Neural progenitor cell (in vitro differentiated cells): ENCODE data around the gene FAM9B. TPM values are rescaled to one million over a fixed set of nuclear protein-coding genes. Genes with fewer than 3 reads are reported as not detected.

Experiments used
- DNase-seq: peaks from one replicate; pipeline ENCODE4 v3.0.0-alpha.2; 2016; ENCODE audit warnings: low spot score
- H2AFZ ChIP-seq: fragments of 200-600 bp; sonication (generic); replicated peaks from 2 replicates; pipeline ENCODE4 v1.6.1; 2016; ENCODE audit warnings: antibody characterized with exemption
- H3F3A ChIP-seq: fragments of 200-600 bp; sonication (generic); 2 replicates; pipeline ENCODE4 v1.6.1; 2016; ENCODE audit warnings: antibody characterized with exemption, low read depth
- H3K27ac ChIP-seq: fragments of 200-600 bp; sonication (generic); 2 replicates; pipeline ENCODE4 v1.5.1; 2016; ENCODE audit warnings: mild to moderate bottlenecking
- H3K27me3 ChIP-seq: fragments of 200-600 bp; sonication (generic); 2 replicates; pipeline ENCODE4 v1.6.1; 2016; ENCODE audit warnings: mild to moderate bottlenecking, moderate library complexity
- H3K36me3 ChIP-seq: fragments of 200-600 bp; sonication (generic); 2 replicates; pipeline ENCODE4 v1.5.1; 2016
- H3K4me1 ChIP-seq: fragments of 200-600 bp; sonication (generic); 2 replicates; pipeline ENCODE4 v1.6.1; 2016; ENCODE audit warnings: mixed run types
- H3K4me2 ChIP-seq: fragments of 200-600 bp; sonication (generic); 2 replicates; pipeline ENCODE4 v1.6.1; 2016
- H3K4me3 ChIP-seq: fragments of 200-600 bp; sonication (generic); 2 replicates; pipeline ENCODE4 v1.5.1; 2016
- H3K79me2 ChIP-seq: fragments of 200-600 bp; sonication (generic); 2 replicates; pipeline ENCODE4 v1.6.1; 2016; ENCODE audit warnings: low read depth
- H3K9ac ChIP-seq: fragments of 200-600 bp; sonication (generic); 2 replicates; pipeline ENCODE4 v1.6.1; 2016
- H3K9me3 ChIP-seq: fragments of 200-600 bp; sonication (generic); 2 replicates; pipeline ENCODE4 v1.5.1; 2016; ENCODE audit warnings: low read depth
- H4K20me1 ChIP-seq: fragments of 200-600 bp; sonication (generic); 2 replicates; pipeline ENCODE4 v1.6.1; 2016; ENCODE audit warnings: low read depth
- H3K27ac Mint-ChIP-seq: 3 replicates; pipeline ENCODE4 v1.8.0; 2021; ENCODE audit warnings: mixed read lengths
- H3K27me3 Mint-ChIP-seq: 2 replicates; pipeline ENCODE4 v1.8.0; 2022; ENCODE audit warnings: low read depth, mild to moderate bottlenecking, inconsistent platforms, moderate library complexity, mixed read lengths; ENCODE audit not compliant: insufficient read depth
- H3K36me3 Mint-ChIP-seq: 3 replicates; pipeline ENCODE4 v1.8.0; 2021; ENCODE audit warnings: mixed read lengths
- H3K4me1 Mint-ChIP-seq: 3 replicates; pipeline ENCODE4 v1.8.0; 2021; ENCODE audit warnings: mixed read lengths
- H3K4me3 Mint-ChIP-seq: 3 replicates; pipeline ENCODE4 v1.8.0; 2021; ENCODE audit warnings: mild to moderate bottlenecking, moderate library complexity, mixed read lengths
- H3K9me3 Mint-ChIP-seq: 3 replicates; pipeline ENCODE4 v1.8.0; 2020; ENCODE audit warnings: mixed read lengths
- EZH2 ChIP-seq: fragments of 200-600 bp; sonication (generic); IDR thresholded peaks from 2 replicates; pipeline ENCODE4 v1.6.1; 2017; ENCODE audit warnings: antibody characterized with exemption, mild to moderate bottlenecking, moderate library complexity
- EZH2phosphoT487 ChIP-seq: fragments of 200-600 bp; sonication (generic); IDR thresholded peaks from 2 replicates; pipeline ENCODE4 v1.6.1; 2017; ENCODE audit warnings: antibody characterized with exemption
- total RNA-seq: library from RNA; depleted of rRNA; stranded (reverse); fragments of >200 nt; gene quantifications from 2 replicates; pipeline ENCODE4 v1.2.3, GENCODE V29; 2015; ENCODE audit warnings: low replicate concordance
- TF ChIP-seq, protein P1 (sequence below): fragments of 200-600 bp; sonication (generic); IDR thresholded peaks from 2 replicates; pipeline ENCODE4 v1.5.1; 2017; ENCODE audit warnings: antibody characterized with exemption, mild to moderate bottlenecking

Gene FAM9B
- total RNA-seq, 1 donor from 2014 or later: not detected

DNA sequence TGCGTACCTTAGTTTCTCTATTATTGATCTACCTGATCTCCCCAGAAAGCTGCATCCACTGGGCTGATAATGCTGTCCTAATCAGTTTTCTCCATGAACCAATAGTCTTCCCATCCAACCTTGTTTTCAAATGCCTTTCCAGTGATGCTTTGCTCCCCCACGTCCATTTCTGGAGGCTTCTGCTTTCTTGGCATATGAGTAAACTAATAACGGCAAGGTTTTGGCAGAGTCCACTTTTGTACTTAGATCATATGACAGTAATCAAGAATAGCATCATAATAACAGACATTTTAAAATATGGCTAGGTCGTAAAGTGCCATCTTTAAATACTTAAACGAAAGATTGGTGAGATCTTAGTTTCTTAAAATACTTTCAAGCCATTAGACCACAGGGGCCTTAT, 38.4 kb upstream of the FAM9B start:
- Histone ChIP-seq H2AFZ (no peak overlapping the region), H3K4me1 (no peaks in the 10 kb centered on the region), H3K9ac (no peak overlapping the region), H3K27me3 (no peaks in the 10 kb centered on the region), H3K79me2 (no peaks in the 10 kb centered on the region), H3K4me3 (no peak overlapping the region), H3F3A (no peaks in the 10 kb centered on the region), H3K9me3 (no peaks in the 10 kb centered on the region), H3K36me3 (no peaks in the 10 kb centered on the region), H3K4me2 (no peak overlapping the region), H4K20me1 (no peaks in the 10 kb centered on the region), H3K27ac (no peak overlapping the region)
- no peaks in the 10 kb centered on the region for H3K9me3 Mint-ChIP-seq
- no peak overlapping the region for H3K4me3 Mint-ChIP-seq
- H3K4me1 Mint-ChIP-seq: peaks cover 9% of the 10 kb centered on the region
- TF ChIP-seq, protein P1, sequence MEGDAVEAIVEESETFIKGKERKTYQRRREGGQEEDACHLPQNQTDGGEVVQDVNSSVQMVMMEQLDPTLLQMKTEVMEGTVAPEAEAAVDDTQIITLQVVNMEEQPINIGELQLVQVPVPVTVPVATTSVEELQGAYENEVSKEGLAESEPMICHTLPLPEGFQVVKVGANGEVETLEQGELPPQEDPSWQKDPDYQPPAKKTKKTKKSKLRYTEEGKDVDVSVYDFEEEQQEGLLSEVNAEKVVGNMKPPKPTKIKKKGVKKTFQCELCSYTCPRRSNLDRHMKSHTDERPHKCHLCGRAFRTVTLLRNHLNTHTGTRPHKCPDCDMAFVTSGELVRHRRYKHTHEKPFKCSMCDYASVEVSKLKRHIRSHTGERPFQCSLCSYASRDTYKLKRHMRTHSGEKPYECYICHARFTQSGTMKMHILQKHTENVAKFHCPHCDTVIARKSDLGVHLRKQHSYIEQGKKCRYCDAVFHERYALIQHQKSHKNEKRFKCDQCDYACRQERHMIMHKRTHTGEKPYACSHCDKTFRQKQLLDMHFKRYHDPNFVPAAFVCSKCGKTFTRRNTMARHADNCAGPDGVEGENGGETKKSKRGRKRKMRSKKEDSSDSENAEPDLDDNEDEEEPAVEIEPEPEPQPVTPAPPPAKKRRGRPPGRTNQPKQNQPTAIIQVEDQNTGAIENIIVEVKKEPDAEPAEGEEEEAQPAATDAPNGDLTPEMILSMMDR: no peak
- TF ChIP-seq EZH2 (no peak), EZH2phosphoT487 (no peak)
- no peak overlapping the region for H3K27ac Mint-ChIP-seq
- H3K27me3 Mint-ChIP-seq: peaks cover 3% of the 10 kb centered on the region
- H3K36me3 Mint-ChIP-seq: no peaks in the 10 kb centered on the region
- DNase-seq: no peak

DNA sequence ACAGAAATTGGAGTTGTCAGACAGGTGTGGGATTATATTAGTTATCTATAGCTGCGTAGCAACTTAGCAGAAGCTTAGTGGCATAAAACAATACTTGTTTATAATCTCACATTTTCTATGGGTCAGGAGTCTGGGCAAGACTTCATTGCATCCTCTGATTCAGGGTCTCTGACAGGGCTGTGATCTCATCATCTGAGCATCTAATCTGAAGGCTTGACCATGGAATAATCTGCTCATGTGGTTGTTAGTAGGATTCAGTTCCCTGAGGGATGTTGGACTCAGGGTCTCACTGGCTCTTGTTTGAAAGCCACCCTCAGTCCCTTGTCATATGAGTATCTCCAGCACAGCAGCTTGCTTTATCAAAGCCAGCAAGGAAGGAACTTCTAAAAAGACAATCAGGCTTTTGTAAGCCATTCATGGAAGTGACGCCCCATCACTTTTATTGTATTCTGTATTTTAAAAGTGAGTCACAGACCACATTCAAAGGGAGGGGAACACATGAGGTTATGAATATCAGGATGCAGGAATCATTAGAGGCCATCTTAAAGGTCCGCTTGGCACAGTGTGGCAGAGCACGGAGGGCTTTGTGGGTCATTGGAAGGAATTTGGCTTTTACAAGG, 37.2 kb upstream of the FAM9B start:
- no peak overlapping the region for H3K4me2 ChIP-seq
- Mint-ChIP-seq H3K36me3 (no peaks in the 10 kb centered on the region), H3K9me3 (peaks cover 2% of the 10 kb centered on the region), H3K4me3 (no peak overlapping the region), H3K27ac (no peak overlapping the region), H3K4me1 (peaks cover 9% of the 10 kb centered on the region), H3K27me3 (peaks cover 3% of the 10 kb centered on the region)
- no peaks in the 10 kb centered on the region for H3K4me1 ChIP-seq
- TF ChIP-seq, protein P1: no peak
- no peak for TF ChIP-seq EZH2
- H3K27me3 ChIP-seq: no peaks in the 10 kb centered on the region
- H3K9me3 ChIP-seq: no peaks in the 10 kb centered on the region
- no peaks in the 10 kb centered on the region for H4K20me1 ChIP-seq
- no peak overlapping the region for H3K9ac ChIP-seq
- no peaks in the 10 kb centered on the region for H3K36me3 ChIP-seq
- no peak overlapping the region for H3K4me3 ChIP-seq
- H2AFZ ChIP-seq: no peak overlapping the region
- no peaks in the 10 kb centered on the region for H3K79me2 ChIP-seq
- DNase-seq: no peak
- no peak overlapping the region for H3K27ac ChIP-seq
- H3F3A ChIP-seq: no peaks in the 10 kb centered on the region

DNA sequence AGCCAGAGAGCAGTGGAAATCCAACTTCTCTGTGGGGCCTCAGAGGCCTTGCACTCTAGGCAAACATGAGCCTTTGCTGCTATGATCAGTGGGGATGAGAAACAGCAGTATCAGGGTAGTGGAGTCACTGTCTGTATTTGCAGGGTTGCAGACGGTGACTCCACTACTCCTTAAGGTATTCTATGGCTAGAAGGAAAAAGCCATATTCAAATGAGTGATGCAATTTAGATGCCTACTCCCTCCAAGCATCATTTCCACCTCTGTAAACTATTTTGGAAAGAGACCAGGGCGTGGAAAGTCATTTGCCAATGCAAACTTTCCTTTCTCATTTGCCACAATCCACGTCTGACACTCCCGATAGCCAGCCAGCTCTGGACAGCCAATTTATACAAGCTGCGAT, 35.6 kb upstream of the FAM9B start:
- no peaks in the 10 kb centered on the region for H3F3A ChIP-seq
- H3K27me3 Mint-ChIP-seq: peaks cover 3% of the 10 kb centered on the region
- H3K27me3 ChIP-seq: no peaks in the 10 kb centered on the region
- H4K20me1 ChIP-seq: no peaks in the 10 kb centered on the region
- H3K4me1 Mint-ChIP-seq: peaks cover 9% of the 10 kb centered on the region
- DNase-seq: no peak
- peak overlapping the region; percentile 22 for H3K27ac Mint-ChIP-seq
- no peak overlapping the region for H3K4me3 ChIP-seq
- peaks cover 2% of the 10 kb centered on the region for H3K9me3 Mint-ChIP-seq
- no peak overlapping the region for H3K4me3 Mint-ChIP-seq
- H3K9me3 ChIP-seq: no peaks in the 10 kb centered on the region
- H3K36me3 ChIP-seq: no peaks in the 10 kb centered on the region
- no peak for TF ChIP-seq EZH2phosphoT487
- TF ChIP-seq, protein P1: no peak
- TF ChIP-seq EZH2: no peak
- no peak overlapping the region for H2AFZ ChIP-seq
- no peak overlapping the region for H3K27ac ChIP-seq
- H3K79me2 ChIP-seq: no peaks in the 10 kb centered on the region
- no peaks in the 10 kb centered on the region for H3K36me3 Mint-ChIP-seq
- H3K4me2 ChIP-seq: no peak overlapping the region
- H3K9ac ChIP-seq: no peak overlapping the region
- no peaks in the 10 kb centered on the region for H3K4me1 ChIP-seq
